GM12892 (cell line): ENCODE data around the gene ISL2.

Source experiments
- POLR2A ChIP-seq: IDR thresholded peaks from 2 replicates; pipeline ENCODE4 v1.6.1; 2011; ENCODE audit warnings: low read depth, low read length, control low read depth
- POLR2AphosphoS5 ChIP-seq: IDR thresholded peaks from 2 replicates; pipeline ENCODE4 v1.6.1; 2011; ENCODE audit warnings: low read depth, low read length, control low read depth

GRCh38 chr15:76327191-76328105 is 9.1 kb upstream of the ISL2 start:
- TF ChIP-seq POLR2A (no peak), POLR2AphosphoS5 (no peak)
